GM12891 (cell line): ENCODE measurements around the gene SLC7A9.

Experiments used
- PAX5 ChIP-seq: IDR thresholded peaks from 2 replicates; pipeline ENCODE4 v1.6.1; 2011; ENCODE audit warnings: low read length, moderate library complexity, mild to moderate bottlenecking; ENCODE audit not compliant: insufficient read depth, severe bottlenecking
- POLR2A ChIP-seq: IDR thresholded peaks from 2 replicates; pipeline ENCODE4 v1.6.1; 2011; ENCODE audit warnings: low read depth, low read length, control low read depth
- POLR2AphosphoS5 ChIP-seq: IDR thresholded peaks from 2 replicates; pipeline ENCODE4 v1.6.1; 2011; ENCODE audit warnings: low read depth, low read length, control low read depth
- POU2F2 ChIP-seq: IDR thresholded peaks from 2 replicates; pipeline ENCODE4 v1.6.1; 2011; ENCODE audit warnings: low read depth, mild to moderate bottlenecking, control low read depth, low read length, moderate library complexity
- SPI1 ChIP-seq: IDR thresholded peaks from 2 replicates; pipeline ENCODE4 v1.6.1; 2011; ENCODE audit warnings: low read depth, low read length, control low read depth
- TAF1 ChIP-seq: IDR thresholded peaks from 2 replicates; pipeline ENCODE4 v1.6.1; 2011; ENCODE audit warnings: low read depth, low read length, control low read depth

DNA sequence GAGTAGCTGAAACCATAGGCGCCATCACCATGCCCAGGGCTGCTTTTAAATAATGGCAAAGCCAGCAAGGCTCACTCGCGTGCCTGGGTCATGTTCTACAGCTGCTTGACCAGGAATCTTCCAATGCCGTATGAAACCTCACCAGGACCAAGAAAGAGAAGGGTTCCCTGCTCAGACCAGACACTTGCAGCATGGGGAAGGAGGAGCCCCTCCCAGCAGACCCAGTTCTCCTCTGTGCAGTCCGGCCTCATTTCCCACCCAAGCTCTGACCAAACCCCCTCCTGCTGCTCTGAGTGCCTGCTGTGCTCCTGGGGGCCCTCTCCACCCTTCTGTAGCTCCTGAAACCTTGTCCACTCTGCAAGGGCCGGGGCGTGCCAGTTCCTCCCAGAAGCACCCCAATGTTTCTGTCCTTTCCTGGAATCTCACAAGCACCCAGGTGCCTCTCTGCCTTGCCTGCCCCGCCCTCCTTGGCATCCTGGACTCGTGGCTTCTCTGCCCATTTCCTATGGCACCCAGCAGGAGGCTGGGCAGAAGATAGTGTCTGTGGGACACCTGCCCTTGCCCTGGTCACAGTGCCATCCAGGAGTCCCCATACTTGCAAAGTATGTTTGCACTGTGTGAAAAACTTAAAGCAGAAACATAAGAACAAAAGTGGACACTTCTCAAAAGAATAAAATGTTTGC is 6.8 kb upstream of the SLC7A9 start:
- TF ChIP-seq POU2F2 (no peak), TAF1 (no peak), POLR2A (no peak), POLR2AphosphoS5 (no peak), PAX5 (no peak), SPI1 (no peak)
